ENCODE data around the gene TOX2.

The TOX2 gene

GRCh38 chr20:43973671-43974450 lies 59.2 kb downstream of the TOX2 start:
- peak; percentile 80 for FAIRE-seq
- DNase-seq (ENCODE audit: insufficient read length, low spot score), result no peak

- FAIRE-seq (no peak), DNase-seq (ENCODE audit: insufficient read length, low spot score) (no peak)
Measured at GRCh38 chr20:43974695-43975094, 60.0 kb downstream of the TOX2 start.

- DNase-seq (ENCODE audit: insufficient read length, low spot score) (peak; percentile 79), FAIRE-seq (peak; percentile 91)
Measured at GRCh38 chr20:43975096-43975768, 60.6 kb downstream of the TOX2 start.

- FAIRE-seq (no peak), DNase-seq (ENCODE audit: insufficient read length, low spot score) (no peak)
Measured at GRCh38 chr20:43976547-43976946, 61.9 kb downstream of the TOX2 start.

DNA sequence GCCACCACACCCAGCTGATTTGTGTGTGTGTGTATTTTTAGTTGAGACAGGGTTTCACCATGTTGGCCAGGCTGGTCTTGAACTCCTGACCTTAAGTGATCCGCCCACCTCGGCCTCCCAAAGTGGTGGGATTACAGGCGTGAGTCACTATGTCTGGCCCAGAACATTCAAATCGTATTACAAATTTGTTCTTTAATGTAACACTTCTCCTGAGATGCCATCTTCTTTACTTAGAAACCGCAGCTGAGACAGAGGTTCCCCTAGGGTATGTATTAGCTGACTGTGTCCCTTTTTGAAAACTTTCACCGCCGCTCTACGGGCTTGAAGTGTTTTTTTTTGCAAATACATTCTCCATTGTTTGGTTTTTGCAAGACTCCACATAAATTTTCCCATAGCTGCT lies 62.6 kb downstream of the TOX2 start:
- FAIRE-seq, result no peak

DNA sequence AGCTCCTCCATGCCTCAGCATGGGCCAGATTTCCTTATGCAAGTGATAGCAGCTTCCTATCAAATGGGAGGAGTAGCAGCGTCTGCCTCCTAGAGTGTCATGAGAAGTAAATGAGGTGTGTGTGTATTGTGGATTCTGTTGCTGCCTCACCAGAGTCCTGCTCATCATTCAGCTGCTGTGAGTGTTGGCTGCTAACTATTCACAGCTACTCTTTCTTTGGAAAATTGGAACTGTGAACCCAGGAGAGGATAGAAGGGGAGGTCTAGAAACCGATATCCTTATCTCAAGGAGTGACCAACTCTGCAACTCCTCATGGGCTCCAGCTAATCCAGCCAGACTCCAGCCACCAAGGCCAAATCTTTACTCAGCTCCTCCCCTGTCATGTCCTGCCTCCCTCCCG lies 63.3 kb downstream of the TOX2 start:
- DNase-seq (ENCODE audit: insufficient read length, low spot score), result no peak
- FAIRE-seq, result peak; percentile 16

More for the DNA sequence above, 62.6 kb downstream of the TOX2 start:
- no peak for DNase-seq (ENCODE audit: insufficient read length, low spot score)

DNA sequence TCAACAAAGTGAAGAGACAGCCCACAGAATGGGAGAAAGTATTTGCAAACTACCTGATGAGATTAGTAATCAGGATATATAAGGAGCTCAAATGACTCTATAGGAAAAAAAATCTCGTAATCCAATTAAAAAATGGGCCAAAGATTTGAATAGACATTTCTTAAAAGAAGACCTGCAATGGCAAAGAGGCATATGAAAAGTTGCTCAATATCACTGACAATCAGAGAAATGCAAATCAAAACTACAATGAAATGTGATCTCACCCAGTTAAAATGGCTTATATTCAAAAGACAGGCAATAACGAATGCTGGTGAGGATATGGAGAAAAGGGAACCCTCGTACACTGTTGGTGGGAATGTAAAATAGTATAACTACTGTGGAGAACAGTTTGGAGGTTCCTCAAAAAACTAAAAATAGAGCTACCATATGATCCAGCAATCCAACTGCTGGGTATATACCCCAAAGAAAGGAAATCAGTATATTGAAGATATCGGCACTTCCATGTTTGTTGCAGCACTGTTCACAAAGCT lies 65.0 kb downstream of the TOX2 start:
- FAIRE-seq, result peak; percentile 46
- no peak for DNase-seq (ENCODE audit: insufficient read length, low spot score)

DNA sequence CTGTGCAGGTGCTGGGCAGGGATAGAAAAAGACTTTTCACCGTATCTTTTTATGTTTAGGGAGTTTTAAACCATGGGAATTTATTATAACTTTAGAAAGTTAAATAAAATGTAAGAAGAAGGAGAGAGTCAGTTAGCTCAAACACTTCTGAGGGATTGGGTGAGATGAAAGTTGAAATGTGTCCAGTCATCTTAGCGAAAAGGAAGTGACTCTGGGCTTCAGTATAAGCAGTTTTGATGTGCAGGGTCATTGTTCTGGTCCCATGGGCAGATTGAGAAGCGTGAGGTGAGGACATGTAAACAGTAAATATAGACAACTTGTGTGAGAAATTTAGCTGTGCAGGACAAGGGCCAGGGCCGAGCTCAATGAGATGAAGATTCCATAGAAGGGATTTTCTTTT lies 66.9 kb downstream of the TOX2 start:
- DNase-seq (ENCODE audit: insufficient read length, low spot score) (no peak), FAIRE-seq (peak; percentile 38)

- FAIRE-seq (peak; percentile 49), DNase-seq (ENCODE audit: insufficient read length, low spot score) (no peak)
Measured at GRCh38 chr20:43982016-43982415, 67.4 kb downstream of the TOX2 start.

GRCh38 chr20:43982886-43983285 lies 68.2 kb downstream of the TOX2 start:
- FAIRE-seq (peak; percentile 92), DNase-seq (ENCODE audit: insufficient read length, low spot score) (no peak)

DNA sequence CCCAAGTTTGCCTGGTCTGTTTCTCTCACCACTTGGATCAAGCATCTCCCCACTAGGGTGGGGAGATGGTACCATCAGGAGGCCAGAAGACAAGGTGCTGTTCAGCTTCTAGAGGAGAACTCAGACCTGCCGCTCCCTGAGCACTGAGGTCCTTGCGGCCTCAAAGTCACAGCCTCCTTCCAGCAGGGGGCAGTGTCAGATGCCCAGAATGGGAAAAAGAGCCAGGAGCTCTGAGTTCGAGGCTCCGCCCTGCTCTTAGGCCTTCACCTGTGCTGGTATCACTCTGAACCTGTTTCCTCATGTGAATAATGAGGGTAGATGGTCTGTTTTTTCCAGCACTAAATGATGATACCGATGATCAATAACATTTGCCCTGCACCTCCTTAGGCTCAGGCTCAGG lies 68.7 kb downstream of the TOX2 start:
- no peak for FAIRE-seq
- no peak for DNase-seq (ENCODE audit: insufficient read length, low spot score)

GRCh38 chr20:43983904-43984361 lies 69.3 kb downstream of the TOX2 start:
- DNase-seq (ENCODE audit: insufficient read length, low spot score) (no peak), FAIRE-seq (no peak)

- DNase-seq (ENCODE audit: insufficient read length, low spot score), result no peak
Measured at GRCh38 chr20:43984587-43984986, 69.9 kb downstream of the TOX2 start.

GRCh38 chr20:43985121-43985520 lies 70.5 kb downstream of the TOX2 start:
- FAIRE-seq, result no peak
- no peak for DNase-seq (ENCODE audit: insufficient read length, low spot score)

More at GRCh38 chr20:43984587-43984986, 69.9 kb downstream of the TOX2 start:
- FAIRE-seq, result no peak

GRCh38 chr20:43985608-43986316 lies 71.1 kb downstream of the TOX2 start:
- FAIRE-seq (peak; percentile 49), DNase-seq (ENCODE audit: insufficient read length, low spot score) (no peak)

GRCh38 chr20:43987018-43987417 lies 72.4 kb downstream of the TOX2 start:
- DNase-seq (ENCODE audit: insufficient read length, low spot score), result no peak
- peak; percentile 4 for FAIRE-seq

- FAIRE-seq (no peak), DNase-seq (ENCODE audit: insufficient read length, low spot score) (no peak)
Measured at GRCh38 chr20:43987531-43987930, 72.9 kb downstream of the TOX2 start.

DNA sequence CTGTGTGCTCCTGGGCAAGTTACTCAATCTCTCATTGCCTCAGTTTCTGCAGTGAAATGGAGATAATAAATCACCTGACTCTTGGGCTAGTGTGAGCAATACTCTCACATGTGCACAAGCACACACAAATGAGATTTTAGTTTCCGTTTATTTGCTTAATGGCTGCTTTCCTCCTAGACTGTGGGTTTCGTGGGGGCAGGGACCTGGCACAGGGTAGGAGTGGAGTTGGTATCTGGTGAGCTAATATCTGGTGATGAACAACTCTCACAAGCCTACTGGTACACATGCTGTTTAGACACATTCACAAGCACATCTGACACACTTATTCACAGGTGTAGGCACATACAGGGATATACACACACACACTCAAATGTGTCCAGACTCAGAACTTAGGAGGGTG lies 73.8 kb downstream of the TOX2 start:
- DNase-seq (ENCODE audit: insufficient read length, low spot score) (no peak), FAIRE-seq (peak; percentile 88)

DNA sequence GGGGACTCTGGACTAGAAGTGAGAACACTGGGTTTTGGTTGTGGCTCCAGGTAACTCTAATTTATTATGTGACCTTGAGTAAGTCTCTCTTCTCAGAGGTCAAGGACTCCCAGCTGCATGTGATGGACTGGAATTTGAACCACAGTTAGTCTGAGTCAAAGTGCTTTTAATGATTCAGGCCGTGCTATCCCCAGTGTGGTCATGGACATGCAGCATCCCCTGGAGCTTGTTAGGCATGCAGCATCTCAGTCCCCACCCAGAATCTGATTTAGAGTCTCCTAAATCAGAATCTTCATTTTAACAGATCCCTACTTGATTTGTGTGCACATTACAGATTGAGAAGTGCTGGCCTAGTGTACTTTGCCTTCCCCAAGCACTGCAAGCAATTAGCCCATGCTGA lies 74.2 kb downstream of the TOX2 start:
- DNase-seq (ENCODE audit: insufficient read length, low spot score), result no peak
- FAIRE-seq, result no peak

GRCh38 chr20:43991261-43991660 lies 76.6 kb downstream of the TOX2 start:
- FAIRE-seq (peak; percentile 44), DNase-seq (ENCODE audit: insufficient read length, low spot score) (no peak)

DNA sequence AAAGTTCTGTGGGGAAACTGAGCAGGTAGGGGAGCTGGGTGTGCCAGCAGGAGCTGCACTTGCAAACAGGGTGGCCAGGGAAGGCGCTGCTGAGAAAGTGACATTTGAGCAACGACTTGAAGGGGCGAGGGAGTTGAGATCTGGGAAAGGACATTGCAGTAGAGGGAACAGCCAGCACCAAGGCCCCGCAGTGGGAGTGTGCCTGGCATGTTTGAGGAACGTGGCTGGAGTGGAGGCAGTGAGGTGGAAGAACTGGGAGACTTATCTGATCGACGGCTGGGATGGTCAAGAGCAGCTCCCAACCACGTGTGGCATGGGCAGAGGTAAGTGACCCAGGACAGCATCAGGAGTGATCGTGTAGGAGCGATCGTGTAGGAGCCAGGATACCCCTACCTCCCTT lies 77.3 kb downstream of the TOX2 start:
- DNase-seq (ENCODE audit: insufficient read length, low spot score) (no peak), FAIRE-seq (peak; percentile 13)

All from HTR-8/SVneo (cell line).